ENCODE data around the gene AHRR. TPM values are rescaled to one million over a fixed set of nuclear protein-coding genes. Genes with fewer than 3 reads are reported as not detected.

The AHRR gene
- total RNA-seq, 1 donor from 2014 or later, result 2.6 TPM

DNA sequence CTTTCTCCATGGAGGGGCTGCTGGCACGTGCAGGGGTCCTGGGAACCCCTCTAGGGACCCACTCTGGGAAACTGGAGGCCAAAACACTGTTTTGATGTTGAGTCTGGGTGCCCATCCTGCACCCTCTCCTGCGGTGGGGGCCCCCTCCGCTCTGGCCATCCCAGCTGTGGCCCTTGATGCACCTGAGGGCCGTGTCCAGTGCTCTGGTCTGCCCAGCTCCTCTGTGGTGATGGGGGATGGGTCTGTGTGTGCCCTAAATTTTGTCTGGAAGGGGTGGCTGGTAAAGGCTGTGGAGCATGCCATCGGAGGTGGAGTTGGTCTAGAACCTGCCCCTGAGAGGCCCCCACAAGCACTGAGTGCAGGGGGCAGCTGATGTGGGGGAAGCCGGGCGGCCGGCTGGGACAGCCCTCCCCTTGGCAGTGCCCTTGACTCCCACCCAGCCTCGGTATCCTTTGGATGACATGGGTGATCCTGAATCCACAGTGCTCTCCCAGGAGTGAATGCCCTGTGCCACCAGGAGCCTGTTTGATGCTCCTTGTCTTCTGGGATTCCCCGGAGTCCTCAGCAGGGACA lies 26.3 kb downstream of the AHRR start:
- TF ChIP-seq, protein P1, sequence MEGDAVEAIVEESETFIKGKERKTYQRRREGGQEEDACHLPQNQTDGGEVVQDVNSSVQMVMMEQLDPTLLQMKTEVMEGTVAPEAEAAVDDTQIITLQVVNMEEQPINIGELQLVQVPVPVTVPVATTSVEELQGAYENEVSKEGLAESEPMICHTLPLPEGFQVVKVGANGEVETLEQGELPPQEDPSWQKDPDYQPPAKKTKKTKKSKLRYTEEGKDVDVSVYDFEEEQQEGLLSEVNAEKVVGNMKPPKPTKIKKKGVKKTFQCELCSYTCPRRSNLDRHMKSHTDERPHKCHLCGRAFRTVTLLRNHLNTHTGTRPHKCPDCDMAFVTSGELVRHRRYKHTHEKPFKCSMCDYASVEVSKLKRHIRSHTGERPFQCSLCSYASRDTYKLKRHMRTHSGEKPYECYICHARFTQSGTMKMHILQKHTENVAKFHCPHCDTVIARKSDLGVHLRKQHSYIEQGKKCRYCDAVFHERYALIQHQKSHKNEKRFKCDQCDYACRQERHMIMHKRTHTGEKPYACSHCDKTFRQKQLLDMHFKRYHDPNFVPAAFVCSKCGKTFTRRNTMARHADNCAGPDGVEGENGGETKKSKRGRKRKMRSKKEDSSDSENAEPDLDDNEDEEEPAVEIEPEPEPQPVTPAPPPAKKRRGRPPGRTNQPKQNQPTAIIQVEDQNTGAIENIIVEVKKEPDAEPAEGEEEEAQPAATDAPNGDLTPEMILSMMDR (IDR thresholded peaks at IDR 0.05; ENCODE audit: insufficient read depth, low read length, poor library complexity, severe bottlenecking), result no peak
- DNase-seq (ENCODE audit: low read depth), result no peak
- H3K4me3 ChIP-seq (ENCODE audit: low read depth, low read length), result no peak overlapping the region
- no peaks in the 10 kb centered on the region for H3K27me3 ChIP-seq (ENCODE audit: control insufficient read depth, insufficient read depth, low read length)
- no peaks in the 10 kb centered on the region for H3K36me3 ChIP-seq (ENCODE audit: control insufficient read depth, insufficient read depth, low read length)

DNA sequence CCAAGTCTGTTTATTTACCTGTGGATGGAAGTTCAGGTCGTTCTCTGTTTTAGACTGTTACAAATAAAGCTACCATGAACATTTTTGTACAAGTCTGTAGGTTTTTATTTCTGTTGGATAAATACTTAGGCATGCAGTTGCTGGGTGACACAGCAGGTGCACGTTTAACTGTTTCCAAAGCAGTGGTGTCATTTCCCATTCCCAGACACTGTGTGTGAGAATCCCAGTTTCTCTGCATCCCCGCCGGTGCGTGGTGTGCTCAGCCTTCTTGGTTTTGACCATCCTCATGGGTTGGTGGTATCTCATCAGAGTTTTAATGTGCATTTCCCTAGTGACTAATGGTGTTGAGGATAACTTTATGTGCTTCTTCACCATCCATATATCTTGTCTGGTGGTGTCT lies 27.2 kb downstream of the AHRR start:
- TF ChIP-seq, protein P1 (IDR thresholded peaks at IDR 0.05; ENCODE audit: insufficient read depth, low read length, poor library complexity, severe bottlenecking), result no peak
- no peak for DNase-seq (ENCODE audit: low read depth)
- H3K4me3 ChIP-seq (ENCODE audit: low read depth, low read length), result no peak overlapping the region
- no peaks in the 10 kb centered on the region for H3K27me3 ChIP-seq (ENCODE audit: control insufficient read depth, insufficient read depth, low read length)
- H3K36me3 ChIP-seq (ENCODE audit: control insufficient read depth, insufficient read depth, low read length), result no peaks in the 10 kb centered on the region

DNA sequence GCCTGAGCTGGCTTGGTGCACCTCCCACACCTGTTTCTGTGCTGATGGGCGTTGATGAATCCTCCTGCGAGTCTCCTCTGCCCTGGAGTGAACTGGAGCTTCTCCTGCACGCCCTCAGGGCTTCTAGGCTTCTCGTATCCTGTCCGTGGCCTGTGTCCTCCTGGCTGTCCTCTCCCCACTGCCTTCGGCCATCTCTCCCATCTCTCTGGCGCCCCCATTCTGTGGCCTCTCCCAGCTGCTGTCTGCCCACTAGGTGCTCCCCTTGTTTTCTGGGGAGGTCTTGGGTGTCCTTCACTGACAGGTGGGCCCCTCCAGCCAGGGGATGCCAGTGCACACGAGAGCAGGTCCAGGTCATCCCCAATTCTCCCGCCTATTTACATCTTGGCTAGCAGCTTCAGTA lies 28.8 kb downstream of the AHRR start:
- TF ChIP-seq, protein P1 (IDR thresholded peaks at IDR 0.05; ENCODE audit: insufficient read depth, low read length, poor library complexity, severe bottlenecking), result peak; percentile 23
- no peaks in the 10 kb centered on the region for H3K36me3 ChIP-seq (ENCODE audit: control insufficient read depth, insufficient read depth, low read length)

DNA sequence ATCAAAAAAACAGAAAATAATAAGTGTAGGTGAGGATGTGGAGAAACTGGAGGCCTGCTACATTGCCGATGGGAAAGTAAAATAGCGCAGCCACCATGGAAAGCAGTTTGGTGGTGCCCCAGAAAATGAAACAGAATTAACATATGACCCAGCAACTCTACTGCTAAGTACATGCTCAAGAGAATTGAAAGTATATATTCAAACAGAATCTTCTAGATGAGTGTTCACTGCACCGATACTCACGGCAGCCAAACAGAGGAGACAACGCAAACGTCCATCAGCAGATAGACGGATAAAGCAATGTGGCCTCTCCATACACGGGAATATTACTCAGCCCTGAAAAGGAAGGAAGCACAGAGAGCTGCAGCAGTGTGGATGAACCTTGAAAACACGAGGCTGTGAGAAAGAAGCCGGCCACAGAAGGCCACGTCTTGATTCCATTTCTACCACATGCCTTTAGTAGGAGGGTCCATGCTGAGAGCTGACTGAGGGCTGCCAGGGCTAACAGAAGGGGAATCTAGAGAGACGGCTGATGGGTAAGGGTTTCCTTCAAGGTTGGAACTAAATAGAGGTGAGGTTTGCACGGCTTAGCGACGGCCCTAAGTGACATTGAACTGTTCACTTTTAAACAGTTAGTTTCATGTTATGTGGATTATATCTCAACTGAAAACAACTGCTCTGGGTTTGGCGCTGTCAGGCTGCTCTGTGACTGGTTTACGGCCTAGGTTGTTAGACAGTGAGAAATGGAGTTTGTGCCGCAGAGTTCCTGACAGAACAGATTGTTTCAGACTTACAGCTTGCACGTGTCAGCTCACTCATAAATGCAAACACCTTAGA lies 29.8 kb downstream of the AHRR start:
- TF ChIP-seq, protein P1 (IDR thresholded peaks at IDR 0.05; ENCODE audit: insufficient read depth, low read length, poor library complexity, severe bottlenecking), result no peak
- H3K27me3 ChIP-seq (ENCODE audit: control insufficient read depth, insufficient read depth, low read length), result peaks cover 2% of the 10 kb centered on the region
- no peak for DNase-seq (ENCODE audit: low read depth)
- no peaks in the 10 kb centered on the region for H3K36me3 ChIP-seq (ENCODE audit: control insufficient read depth, insufficient read depth, low read length)
- H3K4me3 ChIP-seq (ENCODE audit: low read depth, low read length), result no peak overlapping the region

More for the DNA sequence above, 28.8 kb downstream of the AHRR start:
- DNase-seq (ENCODE audit: low read depth), result no peak
- peaks cover 2% of the 10 kb centered on the region for H3K27me3 ChIP-seq (ENCODE audit: control insufficient read depth, insufficient read depth, low read length)
- no peak overlapping the region for H3K4me3 ChIP-seq (ENCODE audit: low read depth, low read length)

DNA sequence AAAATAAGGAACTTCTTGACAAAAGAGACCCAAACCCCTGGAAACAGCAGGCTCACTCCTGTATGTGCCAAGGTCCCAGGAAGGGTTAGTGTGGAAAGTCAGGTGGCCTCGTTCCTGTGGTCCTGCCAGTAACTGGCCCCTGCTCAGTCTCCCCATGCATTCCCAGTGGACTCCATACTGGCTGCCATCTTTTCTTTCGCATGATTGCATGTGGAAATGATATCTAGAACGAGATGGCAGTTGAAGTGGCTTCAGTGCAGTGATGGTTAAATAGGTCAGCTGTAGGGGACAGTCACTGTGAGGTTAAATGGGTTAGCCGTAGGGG lies 30.4 kb downstream of the AHRR start:
- DNase-seq (ENCODE audit: low read depth), result no peak
- Histone ChIP-seq H3K36me3 (ENCODE audit: control insufficient read depth, insufficient read depth, low read length) (no peaks in the 10 kb centered on the region), H3K27me3 (ENCODE audit: control insufficient read depth, insufficient read depth, low read length) (peaks cover 2% of the 10 kb centered on the region), H3K4me3 (ENCODE audit: low read depth, low read length) (no peak overlapping the region)
- TF ChIP-seq, protein P1 (IDR thresholded peaks at IDR 0.05; ENCODE audit: insufficient read depth, low read length, poor library complexity, severe bottlenecking), result no peak
